Adrenal gland (tissue), 19 donors: ENCODE measurements around the gene KLHL12. TPM values are rescaled to one million over a fixed set of nuclear protein-coding genes. Genes with fewer than 3 reads are reported as not detected.

Experiments
- DNase-seq, 7 donors: peaks; one replicate each; pipeline ENCODE4 v3.0.0-alpha.2; 2019 to 2020
- H3K27ac ChIP-seq, 5 donors: fragments of 200-600 bp; sonication (generic) in 4 of 5; 1 replicate in 3 of 5; 2 replicates in 2 of 5; pipeline versions ENCODE4 v1.5.1 to v1.8.0; 2016 to 2020; ENCODE audit warnings: mild to moderate bottlenecking in 1 of 5
- H3K27me3 ChIP-seq: fragments of 200-600 bp; 2 replicates; pipeline ENCODE4 v1.8.0; 2021
- H3K36me3 ChIP-seq, 2 donors: fragments of 200-600 bp; replicated peaks in 1 of 2; 1 replicate in 1 of 2; 2 replicates in 1 of 2; pipeline versions ENCODE4 v1.5.1 to v1.8.0; 2018 to 2022
- H3K4me1 ChIP-seq, 2 donors: fragments of 200-600 bp; replicated peaks in 1 of 2; 1 replicate in 1 of 2; 2 replicates in 1 of 2; pipeline versions ENCODE4 v1.5.1 to v1.8.0; 2018 to 2021
- H3K4me3 ChIP-seq, 4 donors: fragments of 200-600 bp; sonication (generic) in 3 of 4; one replicate each; pipeline ENCODE4 v1.5.1; 2016 to 2018
- H3K9me3 ChIP-seq, 3 donors: fragments of 200-600 bp; sonication (generic) in 1 of 3; replicated peaks in 1 of 3; 1 replicate in 2 of 3; 2 replicates in 1 of 3; pipeline versions ENCODE4 v1.5.1 to v1.8.0; 2016 to 2021
- POLR2A ChIP-seq, 2 donors: fragments of 450-650 bp; IDR thresholded peaks; one replicate each; pipeline ENCODE4 v1.6.1; 2017; ENCODE audit warnings: antibody characterized with exemption in 2 of 2, mild to moderate bottlenecking in 2 of 2, moderate library complexity in 1 of 2
- WGBS, 4 donors: extraction: QIAGEN DNeasy Blood & Tissue Kit in 2 of 4; methylation state at CpG; one replicate each; pipeline versions ENCODE4 v1.1.5 to v1.1.7; 2013 to 2017; 5-methylcytosine and 5-hydroxymethylcytosine counted together
- intact Hi-C, 2 donors: fragments of 100-400 bp; cut with DNase I; formaldehyde crosslinking; loops; one replicate each; pipeline versions ENCODE4 v1.14.1 to v1.15.0; 2022 to 2023
- long read RNA-seq, 10 donors: library from polyadenylated mRNA in 3 of 10; unstranded in 2 of 10; stranded (forward) in 1 of 10; transcript quantifications; one replicate each; pipeline ENCODE4 v2.0.0 and lab custom pipeline, GENCODE V29; 2021 to 2026
- polyA plus RNA-seq, 3 donors: library from polyadenylated mRNA; stranded (reverse); fragments of 200-250 nt in 2 of 3; fragments of 350-450 nt in 1 of 3; fragmentation: Illumina TruSeq in 1 of 3; extraction: RNeasy Lipid Tissue Mini Kit (QIAGEN cat#74804) in 1 of 3; gene quantifications; one replicate each; pipeline ENCODE4 v1.2.3, GENCODE V29; 2013 to 2014
- total RNA-seq, 9 donors: library from RNA; depleted of rRNA in 4 of 9; stranded (reverse); fragments of >200 nt in 4 of 9; fragments of 120-200 nt in 1 of 9; fragmentation: NEBNext Ultra II Directional in 1 of 9; extraction: Animal tissue kit (Norgen Biotek cat#: 25700) in 1 of 9; gene quantifications; one replicate each; pipeline versions ENCODE4 v1.1.0 to v1.2.4, GENCODE V29; 2013 to 2023
- TF ChIP-seq, protein P1 (sequence below), 6 experiments: fragments of 450-650 bp in 4 of 6; fragments of 200-600 bp in 2 of 6; sonication (generic) in 1 of 6; IDR thresholded peaks; 1 replicate in 5 of 6; 2 replicates in 1 of 6; pipeline versions ENCODE4 v1.5.1 to v1.8.0; 2016 to 2021; ENCODE audit warnings: antibody characterized with exemption in 6 of 6, mild to moderate bottlenecking in 2 of 6, moderate library complexity in 1 of 6
- donor health status: healthy with polysubstance abuse.
- donor health status: Bipolar disorder and iron deficiency.
- donor health status: DM: yes; HTN: yes; CAD: no.
- donor health status: DM: no; HTN: no; CAD: no.
- donor health status: DM: no; HTN: no; CAD: no.
- donor health status: DM: yes; HTN: yes; CAD: no.

The KLHL12 gene
- total RNA-seq, result 10 to 100 TPM; 21.9 to 41.9 (median 26.9) TPM
- polyA plus RNA-seq, result 10 to 100 TPM; 12.2 to 30.6 (median 14.7) TPM
- long read RNA-seq, donor 1, transcript KLHL12-203 (12 exons, 3,359 nt), result major isoform, 5 of 5 reads
- long read RNA-seq, donor 1, partial matches to known transcripts, result 0 of 5 reads
- long read RNA-seq, donor 1, other reads (novel, unspliced or antisense), result 0 of 5 reads
- long read RNA-seq, donor 2, partial matches to known transcripts, result 0 of 3 reads
- long read RNA-seq, donor 2, other reads (novel, unspliced or antisense), result 0 of 3 reads
- long read RNA-seq, donor 3, transcript KLHL12-203 (12 exons, 3,359 nt), result major isoform, 6 of 6 reads
- long read RNA-seq, donor 3, partial matches to known transcripts, result 0 of 6 reads
- long read RNA-seq, donor 3, other reads (novel, unspliced or antisense), result 0 of 6 reads
- long read RNA-seq, donor 4, transcript KLHL12-203 (12 exons, 3,359 nt), result major isoform, 5 of 10 reads
- long read RNA-seq, donor 4, partial matches to known transcripts, result 1 of 10 reads
- long read RNA-seq, donor 4, other reads (novel, unspliced or antisense), result 4 of 10 reads
- long read RNA-seq, donor 5, transcript KLHL12-203 (12 exons, 3,359 nt), result major isoform, 28 of 34 reads
- long read RNA-seq, donor 5, partial matches to known transcripts, result 1 of 34 reads
- long read RNA-seq, donor 5, other reads (novel, unspliced or antisense), result 5 of 34 reads
- long read RNA-seq, donor 6, partial matches to known transcripts, result 0 of 3 reads
- long read RNA-seq, donor 6, other reads (novel, unspliced or antisense), result 1 of 3 reads
- long read RNA-seq, donor 7, partial matches to known transcripts, result 0 of 4 reads
- long read RNA-seq, donor 7, other reads (novel, unspliced or antisense), result 0 of 4 reads
- long read RNA-seq, donor 8, transcript KLHL12-203 (12 exons, 3,359 nt), result major isoform, 8 of 8 reads
- long read RNA-seq, donor 8, partial matches to known transcripts, result 0 of 8 reads
- long read RNA-seq, donor 8, other reads (novel, unspliced or antisense), result 0 of 8 reads
- long read RNA-seq, donor 9, transcript KLHL12-203 (12 exons, 3,359 nt), result major isoform, 5 of 5 reads
- long read RNA-seq, donor 9, partial matches to known transcripts, result 0 of 5 reads
- long read RNA-seq, donor 9, other reads (novel, unspliced or antisense), result 0 of 5 reads
- long read RNA-seq, donor 10, partial matches to known transcripts, result 0 of 2 reads
- long read RNA-seq, donor 10, other reads (novel, unspliced or antisense), result 0 of 2 reads

DNA sequence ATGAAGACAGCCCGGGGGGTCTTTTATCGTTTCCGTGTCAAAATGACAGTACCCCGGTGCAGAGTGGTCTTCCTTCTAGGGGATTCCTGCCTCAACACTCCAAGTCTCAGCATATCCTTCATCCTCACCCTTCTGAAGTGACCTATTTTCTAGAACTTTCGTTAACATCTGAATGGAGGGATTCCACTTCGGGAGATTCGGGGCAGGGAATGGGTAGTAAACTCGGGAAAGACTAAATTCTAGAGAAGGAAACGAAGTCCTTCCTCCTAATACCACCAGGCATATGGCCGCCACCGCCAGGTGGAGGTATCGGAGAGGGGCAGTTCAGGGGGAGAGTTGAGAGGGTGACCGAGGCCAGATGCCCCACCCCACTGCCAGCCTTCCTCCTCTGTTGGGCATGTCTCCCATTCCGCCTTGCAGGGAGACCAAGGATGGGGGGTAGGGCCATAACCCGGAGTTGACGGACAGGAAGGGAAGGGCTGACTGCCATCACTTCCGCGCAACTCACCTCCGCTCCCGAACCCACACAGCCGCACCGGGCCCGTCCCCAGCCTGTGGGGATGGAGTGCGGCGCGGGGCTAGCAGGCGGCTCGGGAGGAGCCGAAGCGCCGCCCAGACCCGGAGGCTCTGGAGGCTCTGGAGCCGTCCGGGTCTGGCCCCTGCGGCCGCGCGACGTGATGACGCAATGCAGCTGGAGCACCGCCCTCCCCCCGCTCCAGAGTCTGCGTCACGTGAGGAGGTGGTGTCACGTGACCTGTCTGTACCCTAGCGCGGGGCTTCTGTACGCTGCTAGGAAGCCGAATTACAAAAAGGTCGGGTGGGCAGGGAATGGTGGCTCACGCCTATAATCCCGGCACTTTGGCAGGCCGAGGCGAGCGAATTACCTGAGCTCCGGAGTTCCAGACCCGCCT lies at the start of gene KLHL12:
TSS of gene KLHL12 (minus strand) at position 654 of the 911 bp plus-strand sequence. CDS start 2,072 bp downstream, outside the sequence.
- TF ChIP-seq, protein P1, sequence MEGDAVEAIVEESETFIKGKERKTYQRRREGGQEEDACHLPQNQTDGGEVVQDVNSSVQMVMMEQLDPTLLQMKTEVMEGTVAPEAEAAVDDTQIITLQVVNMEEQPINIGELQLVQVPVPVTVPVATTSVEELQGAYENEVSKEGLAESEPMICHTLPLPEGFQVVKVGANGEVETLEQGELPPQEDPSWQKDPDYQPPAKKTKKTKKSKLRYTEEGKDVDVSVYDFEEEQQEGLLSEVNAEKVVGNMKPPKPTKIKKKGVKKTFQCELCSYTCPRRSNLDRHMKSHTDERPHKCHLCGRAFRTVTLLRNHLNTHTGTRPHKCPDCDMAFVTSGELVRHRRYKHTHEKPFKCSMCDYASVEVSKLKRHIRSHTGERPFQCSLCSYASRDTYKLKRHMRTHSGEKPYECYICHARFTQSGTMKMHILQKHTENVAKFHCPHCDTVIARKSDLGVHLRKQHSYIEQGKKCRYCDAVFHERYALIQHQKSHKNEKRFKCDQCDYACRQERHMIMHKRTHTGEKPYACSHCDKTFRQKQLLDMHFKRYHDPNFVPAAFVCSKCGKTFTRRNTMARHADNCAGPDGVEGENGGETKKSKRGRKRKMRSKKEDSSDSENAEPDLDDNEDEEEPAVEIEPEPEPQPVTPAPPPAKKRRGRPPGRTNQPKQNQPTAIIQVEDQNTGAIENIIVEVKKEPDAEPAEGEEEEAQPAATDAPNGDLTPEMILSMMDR (IDR thresholded peaks at IDR 0.05), result peak; percentile 11 to 75 (median 61)
- TF ChIP-seq POLR2A (IDR thresholded peaks at IDR 0.05), result peak; percentile 88 to 90
- H3K4me1 ChIP-seq, result peaks cover 4 to 18% of the 10 kb centered on the region in 2 donors

DNA sequence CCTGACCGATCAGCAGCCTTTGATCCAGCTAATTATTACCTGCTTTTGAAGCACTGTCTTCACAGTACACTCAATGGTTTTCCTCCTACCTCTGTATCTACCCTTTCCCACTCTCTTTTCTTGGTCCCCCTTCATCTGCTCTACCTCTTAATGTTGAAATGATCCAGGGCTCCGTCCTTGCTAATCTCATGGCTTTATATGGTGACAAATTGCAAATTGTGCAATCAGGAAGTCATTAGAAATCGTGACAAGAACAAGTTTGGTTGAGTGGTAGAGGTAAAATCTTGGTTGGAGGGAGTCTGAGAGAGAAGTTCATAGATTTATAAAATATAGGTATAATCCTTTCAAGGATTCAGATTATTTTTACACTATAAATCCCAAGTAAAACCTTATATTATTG lies 49.6 kb upstream of the KLHL12 start:
- no peak for DNase-seq
- intact Hi-C loops, result no loop called here
- H3K27me3 ChIP-seq, result peaks cover 11% of the 10 kb centered on the region
- H3K36me3 ChIP-seq, result no peaks in the 10 kb centered on the region
- H3K9me3 ChIP-seq, result no peaks in the 10 kb centered on the region
- no peak overlapping the region for H3K27ac ChIP-seq
- H3K4me3 ChIP-seq, result no peak overlapping the region
- 31 to 36% (median 34%) methylated on average over 3 of the region's 3 CpGs for WGBS, 4 donors
- TF ChIP-seq, protein P1 (IDR thresholded peaks at IDR 0.05), result no peak
- TF ChIP-seq POLR2A (IDR thresholded peaks at IDR 0.05), result no peak
- no peaks in the 10 kb centered on the region for H3K4me1 ChIP-seq

More for the DNA sequence above, at the start of gene KLHL12:
- H3K36me3 ChIP-seq, result peaks cover 0 to 5% of the 10 kb centered on the region in 2 donors
- 1 to 2% (median 1%) methylated on average over 26 to 57 of the region's 57 CpGs for WGBS, 4 donors
- H3K27me3 ChIP-seq, result no peaks in the 10 kb centered on the region
- peak within 1 kb of the TSS; percentile 80 to 96 (median 89) for H3K27ac ChIP-seq
- no peaks in the 10 kb centered on the region for H3K9me3 ChIP-seq
- peak within 1 kb of the TSS; percentile 77 to 90 (median 84) for H3K4me3 ChIP-seq
- DNase-seq, result peak; percentile 96 to 98 (median 97)
- intact Hi-C loops, result no loop called here

GRCh38 chr1:202974856-202975255 lies 47.8 kb upstream of the KLHL12 start:
- no peaks in the 10 kb centered on the region for H3K4me1 ChIP-seq
- intact Hi-C loops, result no loop called here
- H3K27me3 ChIP-seq, result peaks cover 11% of the 10 kb centered on the region
- no peaks in the 10 kb centered on the region for H3K9me3 ChIP-seq
- WGBS, 4 donors, result 75 to 86% (median 78%) methylated on average over 3 of the region's 3 CpGs
- no peak for DNase-seq
- no peaks in the 10 kb centered on the region for H3K36me3 ChIP-seq
- no peak for TF ChIP-seq POLR2A (IDR thresholded peaks at IDR 0.05)
- TF ChIP-seq, protein P1 (IDR thresholded peaks at IDR 0.05), result no peak
- H3K4me3 ChIP-seq, result no peak overlapping the region
- H3K27ac ChIP-seq, result no peak overlapping the region
